ENCODE measurements around the gene MYH14. TPM values are rescaled to one million over a fixed set of nuclear protein-coding genes. Genes with fewer than 3 reads are reported as not detected.

Gene MYH14
- total and polyA plus RNA-seq, 4 experiments from 2014 or later = not detected

GRCh38 chr19:50248826-50249225 is 45.4 kb downstream of the MYH14 start:
- intact Hi-C loops (cut with micrococcal nuclease) = no loop called here
- Mint-ChIP-seq H3K27me3 (peaks cover 6 to 12% of the 10 kb centered on the region in 2 donors), H3K9me3 (peaks cover 0 to 23% (median 14%) of the 10 kb centered on the region in 8 donors), H3K4me3 (no peak overlapping the region), H3K36me3 (peaks cover 0 to 3% of the 10 kb centered on the region in 2 donors), H3K27ac (no peak overlapping the region), H3K4me1 (no peaks in the 10 kb centered on the region)
- CTCF ChIA-PET (ENCODE audit: partially characterized antibody) = no interaction called here
- no peak for DNase-seq
- Histone ChIP-seq H3K4me1 (ENCODE audit: insufficient read depth, low read length) (no peaks in the 10 kb centered on the region), H3K4me3 (ENCODE audit: low read length in 2 of 2) (no peak overlapping the region), H3K9me3 (ENCODE audit: control insufficient read depth in 1 of 2, low read length in 2 of 2) (peaks cover 0 to 5% of the 10 kb centered on the region in 2 donors), H3K27me3 (ENCODE audit: insufficient read depth, low read length) (no peaks in the 10 kb centered on the region), H3K36me3 (ENCODE audit: insufficient read depth, low read length) (no peaks in the 10 kb centered on the region), H3K27ac (ENCODE audit: low read depth, low read length) (no peak overlapping the region)
- POLR2A ChIA-PET (ENCODE audit: partially characterized antibody) = no interaction called here

- H3K27ac Mint-ChIP-seq = no peak overlapping the region
- POLR2A ChIA-PET (ENCODE audit: partially characterized antibody) = no interaction called here
- intact Hi-C loops (cut with micrococcal nuclease) = no loop called here
These were observed 46.2 kb downstream of the MYH14 start for GRCh38 chr19:50249636-50250035.

GRCh38 chr19:50250450-50251136 is 47.2 kb downstream of the MYH14 start:
- no peak overlapping the region for H3K4me3 ChIP-seq (ENCODE audit: low read length in 2 of 2)
- Mint-ChIP-seq H3K27ac (no peak overlapping the region), H3K4me3 (no peak overlapping the region), H3K4me1 (no peaks in the 10 kb centered on the region), H3K27me3 (peaks cover 10 to 13% of the 10 kb centered on the region in 2 donors), H3K36me3 (peaks cover 0 to 9% of the 10 kb centered on the region in 2 donors), H3K9me3 (peaks cover 0 to 36% (median 24%) of the 10 kb centered on the region in 8 donors)
- intact Hi-C loops (cut with micrococcal nuclease) = no loop called here
- no peak for DNase-seq
- H3K4me1 ChIP-seq (ENCODE audit: insufficient read depth, low read length) = no peaks in the 10 kb centered on the region
- ChIA-PET CTCF (ENCODE audit: partially characterized antibody) (interaction anchor here (0.8 kb wide), 1 partner anchor 9 kb away, joined by 3 read pairs; no protein-coding TSS in a partner anchor), POLR2A (ENCODE audit: partially characterized antibody) (no interaction called here)
- no peaks in the 10 kb centered on the region for H3K36me3 ChIP-seq (ENCODE audit: insufficient read depth, low read length)
- H3K9me3 ChIP-seq (ENCODE audit: control insufficient read depth in 1 of 2, low read length in 2 of 2) = peaks cover 0 to 5% of the 10 kb centered on the region in 2 donors
- no peaks in the 10 kb centered on the region for H3K27me3 ChIP-seq (ENCODE audit: insufficient read depth, low read length)
- no peak overlapping the region for H3K27ac ChIP-seq (ENCODE audit: low read depth, low read length)

More at GRCh38 chr19:50249636-50250035, 46.2 kb downstream of the MYH14 start:
- no peak overlapping the region for H3K27ac ChIP-seq (ENCODE audit: low read depth, low read length)
- H3K36me3 ChIP-seq (ENCODE audit: insufficient read depth, low read length) = no peaks in the 10 kb centered on the region
- peaks cover 0 to 6% of the 10 kb centered on the region in 2 donors for H3K36me3 Mint-ChIP-seq
- H3K4me1 Mint-ChIP-seq = no peaks in the 10 kb centered on the region
- H3K27me3 ChIP-seq (ENCODE audit: insufficient read depth, low read length) = no peaks in the 10 kb centered on the region
- peaks cover 9 to 15% of the 10 kb centered on the region in 2 donors for H3K27me3 Mint-ChIP-seq
- DNase-seq = no peak
- no peak overlapping the region for H3K4me3 Mint-ChIP-seq
- CTCF ChIA-PET (ENCODE audit: partially characterized antibody) = no interaction called here
- no peak overlapping the region for H3K4me3 ChIP-seq (ENCODE audit: low read length in 2 of 2)
- H3K4me1 ChIP-seq (ENCODE audit: insufficient read depth, low read length) = no peaks in the 10 kb centered on the region
- H3K9me3 Mint-ChIP-seq = peaks cover 0 to 29% (median 18%) of the 10 kb centered on the region in 8 donors
- peaks cover 0 to 5% of the 10 kb centered on the region in 2 donors for H3K9me3 ChIP-seq (ENCODE audit: control insufficient read depth in 1 of 2, low read length in 2 of 2)

GRCh38 chr19:50252111-50252886 is 48.9 kb downstream of the MYH14 start:
- Mint-ChIP-seq H3K4me1 (no peaks in the 10 kb centered on the region), H3K36me3 (peaks cover 0 to 9% of the 10 kb centered on the region in 2 donors), H3K9me3 (peaks cover 0 to 47% (median 25%) of the 10 kb centered on the region in 8 donors), H3K27ac (no peak overlapping the region), H3K4me3 (no peak overlapping the region), H3K27me3 (peaks cover 11 to 13% of the 10 kb centered on the region in 2 donors)
- peak in 3 of 5 donors; percentile 4 to 9 (median 5) for DNase-seq
- Histone ChIP-seq H3K36me3 (ENCODE audit: insufficient read depth, low read length) (no peaks in the 10 kb centered on the region), H3K27me3 (ENCODE audit: insufficient read depth, low read length) (no peaks in the 10 kb centered on the region), H3K4me3 (ENCODE audit: low read length in 2 of 2) (no peak overlapping the region), H3K4me1 (ENCODE audit: insufficient read depth, low read length) (no peaks in the 10 kb centered on the region), H3K9me3 (ENCODE audit: control insufficient read depth in 1 of 2, low read length in 2 of 2) (peaks cover 0 to 5% of the 10 kb centered on the region in 2 donors), H3K27ac (ENCODE audit: low read depth, low read length) (no peak overlapping the region)
- ChIA-PET CTCF (ENCODE audit: partially characterized antibody) (interaction anchor here (1.0 kb wide), 1 partner anchor 18 kb away, joined by 3 read pairs; no protein-coding TSS in a partner anchor), POLR2A (ENCODE audit: partially characterized antibody) (no interaction called here)
- intact Hi-C loops (cut with micrococcal nuclease) = no loop called here

GRCh38 chr19:50252887-50253268 is 49.5 kb downstream of the MYH14 start:
- Histone ChIP-seq H3K27ac (ENCODE audit: low read depth, low read length) (no peak overlapping the region), H3K36me3 (ENCODE audit: insufficient read depth, low read length) (no peaks in the 10 kb centered on the region), H3K27me3 (ENCODE audit: insufficient read depth, low read length) (no peaks in the 10 kb centered on the region), H3K4me3 (ENCODE audit: low read length in 2 of 2) (no peak overlapping the region), H3K4me1 (ENCODE audit: insufficient read depth, low read length) (no peaks in the 10 kb centered on the region), H3K9me3 (ENCODE audit: control insufficient read depth in 1 of 2, low read length in 2 of 2) (peaks cover 0 to 5% of the 10 kb centered on the region in 2 donors)
- Mint-ChIP-seq H3K27ac (no peak overlapping the region), H3K4me1 (no peaks in the 10 kb centered on the region), H3K27me3 (peaks cover 15 to 17% of the 10 kb centered on the region in 2 donors), H3K9me3 (peaks cover 0 to 52% (median 25%) of the 10 kb centered on the region in 8 donors), H3K36me3 (peaks cover 0 to 9% of the 10 kb centered on the region in 2 donors), H3K4me3 (no peak overlapping the region)
- ChIA-PET CTCF (ENCODE audit: partially characterized antibody) (no interaction called here), POLR2A (ENCODE audit: partially characterized antibody) (no interaction called here)
- DNase-seq = no peak
- intact Hi-C loops (cut with micrococcal nuclease) = no loop called here

- ChIA-PET POLR2A (ENCODE audit: partially characterized antibody) (no interaction called here), CTCF (ENCODE audit: partially characterized antibody) (no interaction called here)
- Histone ChIP-seq H3K27ac (ENCODE audit: low read depth, low read length) (no peak overlapping the region), H3K4me3 (ENCODE audit: low read length in 2 of 2) (no peak overlapping the region), H3K27me3 (ENCODE audit: insufficient read depth, low read length) (no peaks in the 10 kb centered on the region), H3K9me3 (ENCODE audit: control insufficient read depth in 1 of 2, low read length in 2 of 2) (peaks cover 0 to 5% of the 10 kb centered on the region in 2 donors), H3K4me1 (ENCODE audit: insufficient read depth, low read length) (no peaks in the 10 kb centered on the region), H3K36me3 (ENCODE audit: insufficient read depth, low read length) (no peaks in the 10 kb centered on the region)
- peaks cover 9 to 15% of the 10 kb centered on the region in 2 donors for H3K27me3 Mint-ChIP-seq
- H3K36me3 Mint-ChIP-seq = peaks cover 0 to 9% of the 10 kb centered on the region in 2 donors
- no peak overlapping the region for H3K27ac Mint-ChIP-seq
- intact Hi-C loops (cut with micrococcal nuclease) = no loop called here
- peaks cover 0 to 52% (median 25%) of the 10 kb centered on the region in 8 donors for H3K9me3 Mint-ChIP-seq
- DNase-seq = no peak
- H3K4me3 Mint-ChIP-seq = no peak overlapping the region
- no peaks in the 10 kb centered on the region for H3K4me1 Mint-ChIP-seq
These were observed 51.7 kb downstream of the MYH14 start for GRCh38 chr19:50255115-50255514.

- no peak for DNase-seq
- Mint-ChIP-seq H3K36me3 (peaks cover 0 to 9% of the 10 kb centered on the region in 2 donors), H3K9me3 (peaks cover 0 to 46% (median 24%) of the 10 kb centered on the region in 8 donors), H3K4me1 (no peaks in the 10 kb centered on the region), H3K27ac (no peak overlapping the region), H3K4me3 (no peak overlapping the region), H3K27me3 (peaks cover 9 to 17% of the 10 kb centered on the region in 2 donors)
- POLR2A ChIA-PET (ENCODE audit: partially characterized antibody) = no interaction called here
- H3K27me3 ChIP-seq (ENCODE audit: insufficient read depth, low read length) = no peaks in the 10 kb centered on the region
- peaks cover 0 to 5% of the 10 kb centered on the region in 2 donors for H3K9me3 ChIP-seq (ENCODE audit: control insufficient read depth in 1 of 2, low read length in 2 of 2)
- CTCF ChIA-PET (ENCODE audit: partially characterized antibody) = no interaction called here
- H3K27ac ChIP-seq (ENCODE audit: low read depth, low read length) = no peak overlapping the region
- H3K4me3 ChIP-seq (ENCODE audit: low read length in 2 of 2) = no peak overlapping the region
- intact Hi-C loops (cut with micrococcal nuclease) = no loop called here
- no peaks in the 10 kb centered on the region for H3K36me3 ChIP-seq (ENCODE audit: insufficient read depth, low read length)
- H3K4me1 ChIP-seq (ENCODE audit: insufficient read depth, low read length) = no peaks in the 10 kb centered on the region
These were observed 53.7 kb downstream of the MYH14 start for GRCh38 chr19:50257141-50257540.
